COLO668 (cell line): ENCODE measurements around the gene TESK2.
"Not testable (repeated sequence)": the region's sequence is repeated elsewhere in the genome, so short reads cannot be mapped to it uniquely, and the experiment has no call there.

Source experiments
- DNase-seq: peaks from one replicate; lab custom pipeline; 2025; ENCODE audit not compliant: unreplicated experiment; lab: John Stamatoyannopoulos, UW

Gene TESK2

DNA sequence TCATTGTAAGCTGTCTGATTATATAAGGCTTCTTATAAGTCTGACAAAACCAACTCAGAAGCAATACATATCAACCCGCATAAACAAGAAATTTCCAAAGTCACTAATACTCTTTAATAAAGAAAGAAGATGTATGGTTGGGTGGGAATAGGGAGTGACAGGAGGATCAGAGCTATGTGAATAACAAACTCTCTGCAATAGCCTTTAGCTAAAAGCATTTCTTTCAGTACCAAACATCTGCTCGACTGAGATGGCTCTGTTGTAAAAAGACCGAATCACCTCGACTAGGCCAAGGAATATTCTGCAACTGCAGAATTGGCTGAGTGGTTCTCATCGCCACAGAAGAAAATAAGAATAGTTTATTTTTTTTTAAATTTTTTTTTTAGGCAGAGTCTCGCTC, 111.4 kb downstream of the TESK2 start:
- DNase-seq: no peak

DNA sequence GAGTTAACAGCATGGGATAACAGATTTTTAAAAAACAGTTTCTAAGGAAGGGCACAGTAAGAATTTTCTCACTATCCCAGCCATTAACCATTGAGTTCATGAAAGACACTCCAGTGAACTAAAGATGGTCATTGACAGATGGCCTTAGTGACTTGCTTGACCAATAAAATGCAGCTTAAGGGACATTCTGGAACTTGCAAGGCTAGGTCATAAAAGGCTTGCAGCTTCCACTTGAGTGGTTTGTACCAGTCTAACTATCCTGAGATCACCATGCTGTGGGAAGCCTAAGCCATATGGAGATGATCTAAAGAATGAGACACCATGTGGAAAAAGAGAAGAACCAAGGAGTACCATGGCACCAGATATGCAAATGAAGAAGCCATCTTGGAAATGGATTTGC, 112.8 kb downstream of the TESK2 start:
- DNase-seq: no peak

DNA sequence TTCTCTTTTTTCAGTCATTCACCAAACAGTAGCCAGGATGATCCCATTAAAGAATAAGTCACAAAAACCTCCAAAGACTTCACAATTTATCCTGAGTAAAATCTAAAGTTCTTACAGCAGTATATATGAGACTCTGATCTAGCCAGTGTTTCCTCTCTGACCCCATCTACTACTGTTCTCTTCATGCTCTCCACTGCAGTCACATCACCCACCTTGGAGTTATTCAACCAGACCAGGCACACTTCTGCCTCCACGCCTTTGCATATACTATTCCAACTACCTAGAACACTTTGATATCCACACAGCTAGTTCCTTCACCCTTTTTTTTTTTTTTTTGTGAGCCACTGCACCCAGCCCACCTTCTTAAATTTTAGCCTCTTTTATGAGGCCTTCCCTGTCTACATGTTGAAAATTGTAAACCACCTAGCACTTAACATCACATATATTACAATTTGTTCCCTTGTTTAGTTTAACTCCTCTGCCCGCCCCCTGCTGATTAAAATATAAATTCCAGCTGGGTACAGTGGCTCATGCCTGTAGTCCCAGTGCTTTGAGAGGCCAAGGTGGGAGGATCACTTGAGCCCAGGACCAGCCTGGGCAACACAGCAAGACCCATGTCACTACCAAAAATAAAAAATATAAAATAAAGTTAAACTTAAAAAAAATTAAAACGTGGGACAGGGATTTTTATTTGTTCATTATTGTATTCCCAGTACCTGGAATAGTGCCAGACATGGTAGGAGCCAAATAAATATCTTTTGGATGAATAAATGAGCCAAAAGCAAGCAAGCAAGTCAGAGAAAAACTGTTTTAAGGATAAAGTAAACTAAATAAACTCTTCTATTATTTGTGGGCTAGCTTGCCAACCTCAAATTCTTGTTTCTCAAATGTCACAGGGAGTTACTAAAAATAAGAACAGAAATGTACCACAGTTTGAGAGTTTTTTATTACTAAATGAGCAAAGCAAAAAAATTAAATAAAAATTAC, 115.6 kb downstream of the TESK2 start:
- DNase-seq: no peak

DNA sequence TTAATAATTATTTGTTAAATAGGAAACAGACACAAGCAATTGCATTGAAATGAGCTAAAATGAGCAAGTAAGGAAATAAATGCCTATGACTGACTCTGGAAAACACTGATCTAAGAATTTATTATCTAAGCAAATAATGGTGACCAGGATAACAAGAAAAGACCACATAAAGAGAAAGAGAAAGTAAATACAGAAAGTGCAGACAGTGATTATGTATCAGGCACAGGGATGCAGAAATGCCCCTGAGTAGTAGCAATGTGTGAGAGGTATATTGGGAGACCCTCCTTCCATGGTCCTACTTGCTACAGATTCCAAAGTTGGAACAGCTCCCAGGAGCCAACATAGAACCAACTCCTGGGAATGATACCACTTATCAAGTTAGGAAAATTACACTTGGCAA, 117.4 kb downstream of the TESK2 start:
- DNase-seq: no peak

DNA sequence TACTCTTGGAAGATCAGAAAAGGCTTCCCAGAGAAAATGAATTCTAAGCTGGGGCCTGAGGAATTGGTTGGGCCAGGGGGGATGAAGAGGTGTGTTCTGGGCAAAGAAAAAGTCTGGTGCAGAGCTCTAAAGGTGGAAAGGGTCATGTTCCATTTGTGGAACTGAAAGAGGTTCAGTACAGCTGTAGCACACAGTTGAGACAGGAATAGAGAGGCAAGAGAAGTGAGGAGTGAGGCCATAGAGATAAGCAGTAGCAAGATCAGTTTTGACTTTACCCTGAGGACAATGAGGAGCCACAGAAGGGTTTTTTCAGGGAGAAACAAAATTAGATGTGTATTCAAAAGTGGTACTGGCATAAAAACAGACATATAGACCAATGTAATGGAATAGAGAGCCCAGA, 120.4 kb downstream of the TESK2 start:
- no peak for DNase-seq

DNA sequence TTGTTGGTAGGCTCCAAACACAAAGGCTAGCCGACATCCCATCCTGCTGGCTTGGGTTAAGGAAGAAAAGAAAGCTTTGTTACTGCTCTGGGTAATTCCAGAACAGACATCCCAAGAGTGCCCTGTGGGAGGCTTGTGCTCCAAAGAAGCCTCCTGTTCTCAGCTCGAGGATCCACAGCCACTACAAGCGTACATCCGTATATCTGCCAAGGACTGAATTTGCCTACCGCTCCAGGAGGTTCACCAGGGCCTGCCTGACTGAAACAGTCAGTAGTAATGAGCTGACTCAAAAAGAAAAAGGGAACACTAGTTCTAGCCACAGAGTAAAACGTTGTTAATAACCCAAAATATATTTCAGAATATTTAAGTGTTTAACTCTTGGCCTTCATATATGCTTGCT, 125.9 kb downstream of the TESK2 start:
- no peak for DNase-seq

DNA sequence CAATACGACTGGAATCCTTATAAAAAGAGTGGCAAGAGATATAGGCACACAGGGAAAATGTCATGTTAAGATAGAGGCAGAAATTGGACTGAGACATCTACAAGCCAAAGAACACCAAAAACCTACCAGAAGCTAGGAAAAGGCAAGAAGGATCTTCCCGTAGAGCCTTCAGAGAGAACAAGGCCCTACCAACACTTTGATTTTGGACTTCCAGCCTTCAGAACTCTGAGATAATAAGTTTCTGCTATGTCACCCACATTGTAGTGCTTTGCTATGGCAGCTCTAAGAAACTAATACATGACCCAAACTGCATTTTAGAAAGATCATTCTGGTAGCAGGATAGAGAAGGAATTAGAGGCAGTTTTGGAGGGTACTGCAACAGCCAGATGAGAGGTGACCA, 126.7 kb downstream of the TESK2 start:
- no peak for DNase-seq

DNA sequence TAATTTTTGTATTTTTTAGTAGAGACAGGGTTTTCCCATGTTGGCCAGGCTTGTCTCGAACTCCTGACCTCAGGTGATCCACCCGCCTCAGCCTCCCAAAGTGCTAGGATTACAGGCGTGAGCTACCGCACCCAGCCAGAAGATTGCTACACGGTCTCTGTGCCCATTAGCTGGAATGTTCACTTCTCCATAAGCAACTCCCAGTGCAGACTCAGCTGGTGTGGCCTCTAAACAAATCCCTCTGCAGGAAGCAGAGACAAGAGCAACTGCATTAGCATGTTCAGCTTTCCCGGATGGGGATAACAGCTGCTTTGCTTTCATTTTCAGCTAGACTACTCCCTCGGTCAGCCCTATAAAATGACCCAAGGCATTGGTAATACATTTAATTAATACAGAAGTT, 130.0 kb downstream of the TESK2 start:
- DNase-seq: not testable (repeated sequence)

DNA sequence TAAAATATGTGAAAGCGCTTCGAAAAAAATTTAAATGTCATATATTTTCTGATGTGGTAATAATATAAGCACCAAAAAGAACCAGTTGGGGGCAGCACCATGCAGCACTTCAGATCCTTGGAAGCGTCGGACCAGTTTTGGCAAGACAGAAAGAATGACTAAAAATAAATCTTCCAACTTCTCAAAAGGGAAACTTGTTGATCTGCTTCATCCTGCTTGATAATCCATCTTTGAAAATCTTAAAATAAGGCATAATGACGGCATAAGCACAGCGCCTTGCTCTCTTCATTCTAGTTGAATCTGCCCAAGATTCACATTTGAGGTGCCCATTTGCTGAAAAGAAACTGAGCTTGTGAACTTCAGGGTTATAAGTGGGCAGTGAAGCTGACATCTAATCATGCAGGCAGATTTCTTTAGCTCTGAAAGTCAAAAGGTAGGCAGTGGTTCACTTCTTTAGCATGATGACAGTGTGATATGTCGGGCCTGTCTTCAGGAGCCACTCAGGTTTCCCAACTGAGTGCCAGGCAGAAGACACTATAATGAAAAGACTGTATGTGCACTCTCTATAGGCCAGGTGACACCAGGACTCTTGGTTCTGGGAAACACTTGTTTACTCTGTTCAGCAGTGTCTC, 131.0 kb downstream of the TESK2 start:
- peak; percentile 67 for DNase-seq

DNA sequence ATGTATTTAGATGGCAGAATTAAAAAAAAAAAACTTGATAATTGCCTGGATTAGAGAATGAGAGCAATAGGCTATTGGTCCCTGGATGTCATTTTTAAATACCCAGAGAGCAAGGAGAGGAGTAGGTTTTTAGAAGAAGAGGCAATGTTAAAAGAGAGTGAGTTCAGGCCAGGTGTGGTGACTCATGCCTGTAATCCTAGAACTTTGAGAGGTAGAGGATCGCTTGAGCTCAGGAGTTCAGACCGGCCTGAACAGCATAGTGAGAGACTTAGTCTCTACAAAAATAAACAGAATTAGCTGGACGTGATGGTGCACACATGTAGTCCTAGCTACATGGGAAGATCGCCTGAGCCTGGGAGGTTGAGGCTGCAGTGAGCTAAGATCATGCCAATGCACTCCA, 134.8 kb downstream of the TESK2 start:
- peak; percentile 47 for DNase-seq

DNA sequence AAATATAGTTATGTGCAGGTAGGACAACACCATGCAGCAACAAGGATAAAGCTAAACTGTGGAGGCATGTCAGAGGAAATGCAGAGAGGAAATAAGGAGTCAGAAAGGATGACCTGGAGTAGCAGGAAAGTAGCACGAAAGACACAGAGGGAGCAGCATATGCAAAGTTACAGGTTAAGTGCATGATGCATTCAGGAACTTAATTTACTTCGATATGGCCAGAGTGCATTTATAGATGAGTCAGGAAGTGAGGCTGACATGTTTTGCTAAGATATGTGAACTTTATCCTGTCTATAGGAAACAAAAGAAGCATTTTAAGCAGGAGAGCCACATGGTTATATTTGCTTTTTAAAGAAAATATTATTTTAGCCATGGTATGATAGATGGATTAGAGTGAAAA, 135.3 kb downstream of the TESK2 start:
- DNase-seq: no peak

DNA sequence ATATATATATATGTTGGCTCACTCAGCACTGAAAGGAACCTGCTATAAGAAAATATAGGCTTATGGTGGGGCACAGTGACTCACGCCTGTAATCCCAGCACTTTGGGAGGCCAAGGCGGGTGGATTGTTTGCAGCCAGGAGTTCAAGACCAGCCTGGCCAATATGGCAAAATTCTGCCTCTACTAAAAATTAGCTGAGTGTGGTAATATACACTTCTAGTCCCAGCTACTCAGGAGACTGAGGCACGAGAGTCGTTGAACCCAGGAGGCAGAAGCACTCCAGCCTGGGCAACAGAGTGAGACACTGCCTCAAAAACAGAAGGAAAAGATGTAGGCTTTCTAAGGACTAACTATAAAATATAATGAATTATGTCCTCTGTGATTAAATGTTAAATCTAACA, 136.1 kb downstream of the TESK2 start:
- DNase-seq: no peak

DNA sequence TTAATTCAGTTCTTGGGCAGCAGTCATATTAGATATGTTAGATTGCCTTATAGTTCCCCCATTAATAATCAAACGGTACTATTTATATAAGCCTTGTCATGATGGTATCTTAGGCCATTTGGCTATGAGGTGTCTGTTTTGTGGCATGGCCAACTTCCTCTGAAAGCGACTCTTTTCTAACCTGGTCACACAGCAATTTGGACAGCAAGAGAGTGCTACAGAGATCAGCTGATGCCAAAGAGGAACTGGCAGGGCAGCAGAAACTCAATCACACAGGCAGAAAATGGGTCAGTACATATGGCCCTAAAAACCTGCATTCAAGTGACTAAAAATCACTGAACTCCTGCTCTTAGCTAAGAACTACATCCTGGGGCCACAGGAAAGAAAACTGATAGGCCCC, 137.3 kb downstream of the TESK2 start:
- no peak for DNase-seq

DNA sequence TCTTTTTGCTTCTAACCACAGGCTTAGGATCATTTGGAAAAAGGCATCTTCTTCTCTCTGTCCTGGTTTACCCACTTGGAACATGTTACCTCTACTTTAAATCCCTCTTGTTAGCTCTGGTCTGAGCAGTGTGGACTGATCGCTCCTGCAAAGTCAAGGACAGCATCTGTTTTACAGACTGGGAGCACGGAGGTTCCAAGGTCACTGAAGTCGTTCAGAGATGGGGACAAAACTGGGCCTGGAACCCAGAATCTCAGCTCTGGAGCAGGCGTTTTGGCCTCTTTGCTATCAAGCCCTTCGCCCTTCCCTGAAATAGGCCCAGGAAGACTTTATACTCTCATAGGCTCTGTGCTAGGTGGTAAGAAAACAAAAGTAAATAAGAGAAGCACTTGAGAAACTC, 139.5 kb downstream of the TESK2 start:
- no peak for DNase-seq

DNA sequence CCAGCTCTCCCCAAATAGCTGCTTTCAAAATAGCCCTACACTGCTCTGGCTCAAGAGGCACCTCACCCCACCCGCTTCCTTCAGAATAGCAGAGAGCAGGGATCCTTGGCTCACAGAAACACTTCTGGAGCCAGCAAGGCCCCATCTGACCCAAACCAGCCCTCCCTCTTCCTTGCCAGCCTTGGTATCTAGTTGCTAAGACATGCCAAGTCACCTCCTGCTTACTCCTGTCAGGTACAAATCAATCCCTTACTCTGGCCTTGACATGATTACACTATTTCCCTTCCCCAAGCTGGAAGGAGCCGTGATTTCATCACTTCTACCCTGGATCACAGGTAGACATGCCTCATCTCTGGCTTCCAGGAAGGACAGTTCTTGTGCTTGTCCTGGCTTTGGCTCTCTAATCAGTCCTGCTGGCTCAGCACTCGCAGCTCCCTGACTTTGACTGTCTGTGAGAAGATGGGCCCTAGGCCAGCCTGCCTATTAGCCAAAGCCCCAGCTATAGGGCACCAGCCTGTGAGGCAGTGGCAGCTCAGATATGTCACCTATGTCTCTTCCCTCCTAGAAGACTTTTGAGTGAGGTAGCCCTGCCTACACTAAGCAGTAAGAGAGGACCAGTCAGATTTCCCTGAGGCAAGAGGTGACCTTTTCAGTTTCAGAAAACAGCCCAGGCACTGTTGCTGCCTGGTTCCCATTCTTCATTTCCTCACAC, 141.8 kb downstream of the TESK2 start:
- no peak for DNase-seq

DNA sequence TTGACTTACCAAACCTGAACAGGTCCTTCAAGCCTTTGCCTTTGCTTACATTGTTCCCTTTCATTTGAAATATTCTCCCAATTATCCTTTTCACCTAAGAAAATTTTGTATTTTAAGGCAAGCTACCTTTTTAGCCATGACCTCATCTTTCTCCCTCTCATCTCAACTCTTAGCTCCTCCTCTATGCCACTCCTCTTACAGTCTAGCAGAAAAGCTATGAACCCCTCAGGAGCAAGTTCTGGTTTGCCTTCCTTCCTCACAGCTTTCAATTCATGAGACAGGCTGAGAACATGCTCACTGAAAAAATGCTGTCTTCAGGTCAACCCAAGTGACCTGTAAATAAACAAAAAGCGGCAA, 142.4 kb downstream of the TESK2 start:
- no peak for DNase-seq

DNA sequence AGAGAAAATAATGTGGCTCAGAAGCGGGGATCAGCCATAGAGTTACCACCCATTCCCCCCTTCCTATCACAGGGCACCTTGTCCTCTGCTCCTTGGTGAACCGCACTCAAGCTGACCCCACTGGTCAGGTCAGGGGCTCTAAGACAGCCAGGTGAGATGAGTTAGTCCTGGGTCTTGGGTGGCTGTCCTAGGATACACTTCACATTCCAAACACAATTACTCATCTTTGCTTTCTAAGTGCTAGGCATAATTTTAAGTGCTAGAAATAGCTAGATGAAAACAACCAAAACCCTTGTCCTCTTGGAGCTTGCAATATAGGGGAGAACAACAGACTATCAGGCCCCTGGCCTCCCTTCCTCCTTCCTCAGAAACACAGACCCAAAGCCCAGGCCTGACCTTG, 142.9 kb downstream of the TESK2 start:
- DNase-seq: no peak

DNA sequence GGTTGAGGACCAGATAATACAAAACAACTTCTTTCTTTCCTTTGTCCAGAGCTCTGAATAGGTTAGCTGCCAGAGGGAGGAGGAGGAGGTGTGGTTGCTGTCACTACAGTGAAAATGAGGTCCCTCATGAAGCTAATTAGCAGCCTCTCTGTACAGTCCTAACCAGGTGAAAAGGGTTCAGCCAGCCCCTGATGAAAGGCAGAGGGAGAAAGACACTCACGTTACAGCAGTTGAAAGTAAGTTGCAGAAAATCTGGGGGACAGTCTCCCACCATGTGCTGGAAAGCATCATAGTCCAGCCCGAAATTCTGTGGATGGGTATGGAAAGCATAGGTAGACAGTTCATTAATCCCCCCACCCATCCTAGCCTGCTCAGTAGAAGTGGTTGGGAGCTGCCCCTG, 144.5 kb downstream of the TESK2 start:
- no peak for DNase-seq

DNA sequence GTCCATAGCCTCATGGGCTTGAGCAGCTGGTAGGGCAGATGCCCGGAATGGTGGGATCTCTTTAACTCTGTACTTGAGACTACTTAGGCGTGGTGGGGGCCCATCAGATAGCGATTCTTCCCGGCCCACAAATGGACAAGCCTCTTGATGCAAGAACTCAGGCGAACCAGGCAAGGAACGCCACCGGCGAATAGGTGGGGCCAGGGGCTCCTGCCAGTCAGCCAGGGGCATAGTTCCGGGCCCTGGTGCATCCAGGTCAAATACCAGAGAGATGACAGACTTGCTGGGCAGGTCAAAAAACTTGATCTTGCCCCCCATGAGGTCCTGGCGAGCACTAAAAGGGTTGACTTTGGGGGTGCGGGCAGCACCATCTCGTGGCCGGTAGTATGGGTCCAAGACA, 145.9 kb downstream of the TESK2 start:
- no peak for DNase-seq

DNA sequence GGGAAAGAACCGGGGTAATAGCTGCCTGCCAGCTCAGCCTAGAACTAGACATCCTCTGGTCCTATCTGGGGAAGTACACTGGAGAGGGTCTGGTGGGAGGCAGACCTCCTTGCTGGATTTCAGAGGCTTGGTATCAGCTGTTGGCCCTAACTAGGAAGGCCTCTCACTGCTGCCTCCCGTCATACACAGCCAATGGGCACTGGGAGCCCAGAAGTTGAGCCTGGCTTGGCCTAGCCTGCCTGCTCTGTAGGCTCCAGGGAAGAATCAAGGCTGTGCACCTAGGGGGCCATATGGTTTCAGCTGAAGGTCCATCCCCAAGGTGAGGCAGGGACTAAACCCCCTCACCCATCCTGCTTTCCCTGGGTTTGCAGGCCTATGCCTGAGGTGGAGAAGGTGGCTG, 146.5 kb downstream of the TESK2 start:
- DNase-seq: no peak

DNA sequence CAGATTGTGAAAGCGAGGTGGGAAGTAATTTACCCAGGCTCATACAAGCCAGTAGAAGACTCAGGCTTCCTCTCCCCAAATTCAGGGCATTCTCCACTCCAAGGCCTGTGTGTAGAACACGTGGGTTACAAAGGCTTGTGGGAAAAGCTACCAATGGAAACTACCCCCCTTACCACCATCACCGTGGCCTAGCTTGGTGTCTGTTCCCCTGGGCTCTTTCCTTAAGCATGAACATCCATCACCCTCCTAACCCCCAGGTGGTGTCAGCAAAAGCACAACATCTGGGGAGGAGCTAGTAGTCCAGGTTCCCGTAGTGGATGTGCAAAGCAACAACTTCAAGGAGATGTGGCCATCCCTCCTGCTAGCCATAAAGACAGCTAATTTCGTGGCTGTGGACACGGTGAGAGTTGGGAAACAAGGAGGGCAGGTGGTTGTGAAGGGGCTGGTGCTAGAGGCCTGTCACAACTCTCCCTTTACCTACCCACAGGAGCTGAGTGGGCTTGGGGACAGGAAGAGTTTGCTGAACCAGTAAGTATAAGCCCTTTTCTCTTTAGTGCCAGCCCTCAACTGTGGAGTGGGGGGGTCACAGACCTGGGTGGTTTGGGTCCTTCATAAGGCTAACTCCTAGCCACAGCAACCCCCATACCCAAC, 150.0 kb downstream of the TESK2 start:
- peak; percentile 48 for DNase-seq
